Uterus (tissue), 4 donors: Measurements from ENCODE around the gene CD72. TPM values are rescaled to one million over a fixed set of nuclear protein-coding genes. Genes with fewer than 3 reads are reported as not detected.
"Not testable (repeated sequence)": the region's sequence is repeated elsewhere in the genome, so short reads cannot be mapped to it uniquely, and the experiment has no call there.

Source experiments
- DNase-seq, 2 donors: peaks; one replicate each; pipeline ENCODE4 v3.0.0-alpha.2; 2019 to 2020
- H3K27ac ChIP-seq, 2 donors: fragments of 200-600 bp; sonication (generic); 1 replicate in 1 of 2; 2 replicates in 1 of 2; pipeline ENCODE4 v1.5.1; 2016 to 2018
- H3K27me3 ChIP-seq, 2 donors: fragments of 200-600 bp; sonication (generic); one replicate each; pipeline ENCODE4 v1.5.1; 2018 to 2019; ENCODE audit warnings: control low read depth in 1 of 2
- H3K36me3 ChIP-seq, 2 donors: fragments of 200-600 bp; sonication (generic); one replicate each; pipeline ENCODE4 v1.5.1; 2019; ENCODE audit warnings: control low read depth in 1 of 2
- H3K4me1 ChIP-seq, 2 donors: fragments of 200-600 bp; sonication (generic); one replicate each; pipeline ENCODE4 v1.5.1; 2018 to 2019; ENCODE audit warnings: control low read depth in 1 of 2
- H3K4me3 ChIP-seq, 2 donors: fragments of 200-600 bp; sonication (generic); 1 replicate in 1 of 2; 2 replicates in 1 of 2; pipeline ENCODE4 v1.5.1; 2018 to 2019; ENCODE audit warnings: mild to moderate bottlenecking in 1 of 2
- H3K9me3 ChIP-seq, 2 donors: fragments of 200-600 bp; sonication (generic); one replicate each; pipeline ENCODE4 v1.5.1; 2019; ENCODE audit warnings: control low read depth in 1 of 2
- POLR2A ChIP-seq, 2 donors: fragments of 450-650 bp; IDR thresholded peaks; one replicate each; pipeline ENCODE4 v1.6.1; 2016; ENCODE audit warnings: antibody characterized with exemption in 2 of 2, mild to moderate bottlenecking in 1 of 2, moderate library complexity in 1 of 2
- intact Hi-C: fragments of 100-400 bp; cut with DNase I; formaldehyde crosslinking; loops from one replicate; pipeline ENCODE4 v1.15.1; 2023; ENCODE audit warnings: low total_unique reads
- total RNA-seq, 4 donors: library from RNA; depleted of rRNA in 3 of 4; stranded (reverse); fragments of >200 nt in 3 of 4; gene quantifications; one replicate each; pipeline versions ENCODE4 v1.1.0 to v1.2.4, GENCODE V29; 2014 to 2023
- TF ChIP-seq, protein P1 (sequence below), 4 experiments: fragments of 200-600 bp in 2 of 4; fragments of 450-650 bp in 2 of 4; sonication (generic) in 2 of 4; IDR thresholded peaks; one replicate each; pipeline ENCODE4 v1.5.1; 2016 to 2019; ENCODE audit warnings: antibody characterized with exemption in 4 of 4, mild to moderate bottlenecking in 2 of 4, moderate library complexity in 1 of 4
- donor health status: DM: yes; HTN: yes; CAD: no.

Gene CD72
- total RNA-seq, 4 donors from 2014 or later = 2.8 to 3.0 TPM; not detected in 2

DNA sequence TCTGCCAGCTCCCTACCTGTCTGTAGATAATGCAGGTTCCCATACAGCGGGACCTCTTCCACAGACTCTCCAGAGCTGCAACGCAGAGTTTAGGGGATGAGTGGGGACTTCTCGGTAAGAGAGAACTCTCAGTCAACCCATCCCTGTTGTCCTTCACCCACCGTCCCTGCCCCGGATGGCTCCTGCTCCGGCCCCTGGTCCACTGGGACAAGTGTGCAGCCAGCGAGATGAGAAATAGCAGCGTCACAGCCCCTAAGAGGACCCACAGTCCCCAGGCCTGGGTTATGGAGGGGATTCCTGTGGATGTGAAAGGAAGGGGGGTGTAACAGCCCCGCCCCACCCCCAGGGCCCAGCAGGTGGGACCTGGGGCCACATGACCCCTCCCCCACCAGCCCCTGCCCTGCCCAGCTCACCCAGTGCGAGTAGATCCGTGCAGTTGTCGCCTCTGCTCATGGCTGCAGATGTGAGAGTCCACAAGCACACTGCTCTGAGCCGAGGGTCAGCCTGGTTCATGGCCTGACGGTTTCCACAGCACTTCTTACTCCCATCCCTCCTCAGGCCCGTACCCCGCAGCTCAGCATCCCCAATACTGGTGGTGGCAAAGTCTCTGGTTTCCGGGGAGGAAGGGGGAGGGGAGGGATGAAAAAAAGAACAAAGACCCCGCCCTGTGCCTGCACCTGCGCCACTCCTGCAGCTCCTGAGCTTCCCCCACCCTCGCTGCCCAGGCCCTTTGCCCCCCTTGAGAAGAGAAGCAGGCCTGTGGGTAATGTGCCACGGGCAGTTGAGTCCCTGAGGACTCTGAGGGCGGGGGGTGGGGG, 32.3 kb upstream of the CD72 start, which contains the start of gene SIT1:
SIT1 (minus strand) TSS at position 591 of the 818 bp plus-strand sequence; CDS start at position 513, 78 bp downstream.
- intact Hi-C loops = no loop called here
- Histone ChIP-seq H3K4me3 (no peak within 1 kb of the TSS), H3K4me1 (no peaks in the 10 kb centered on the region), H3K36me3 (no peaks in the 10 kb centered on the region), H3K27me3 (no peaks in the 10 kb centered on the region), H3K27ac (no peak within 1 kb of the TSS), H3K9me3 (no peaks in the 10 kb centered on the region)
- DNase-seq = no peak
- no peak for TF ChIP-seq POLR2A (IDR thresholded peaks at IDR 0.05)

DNA sequence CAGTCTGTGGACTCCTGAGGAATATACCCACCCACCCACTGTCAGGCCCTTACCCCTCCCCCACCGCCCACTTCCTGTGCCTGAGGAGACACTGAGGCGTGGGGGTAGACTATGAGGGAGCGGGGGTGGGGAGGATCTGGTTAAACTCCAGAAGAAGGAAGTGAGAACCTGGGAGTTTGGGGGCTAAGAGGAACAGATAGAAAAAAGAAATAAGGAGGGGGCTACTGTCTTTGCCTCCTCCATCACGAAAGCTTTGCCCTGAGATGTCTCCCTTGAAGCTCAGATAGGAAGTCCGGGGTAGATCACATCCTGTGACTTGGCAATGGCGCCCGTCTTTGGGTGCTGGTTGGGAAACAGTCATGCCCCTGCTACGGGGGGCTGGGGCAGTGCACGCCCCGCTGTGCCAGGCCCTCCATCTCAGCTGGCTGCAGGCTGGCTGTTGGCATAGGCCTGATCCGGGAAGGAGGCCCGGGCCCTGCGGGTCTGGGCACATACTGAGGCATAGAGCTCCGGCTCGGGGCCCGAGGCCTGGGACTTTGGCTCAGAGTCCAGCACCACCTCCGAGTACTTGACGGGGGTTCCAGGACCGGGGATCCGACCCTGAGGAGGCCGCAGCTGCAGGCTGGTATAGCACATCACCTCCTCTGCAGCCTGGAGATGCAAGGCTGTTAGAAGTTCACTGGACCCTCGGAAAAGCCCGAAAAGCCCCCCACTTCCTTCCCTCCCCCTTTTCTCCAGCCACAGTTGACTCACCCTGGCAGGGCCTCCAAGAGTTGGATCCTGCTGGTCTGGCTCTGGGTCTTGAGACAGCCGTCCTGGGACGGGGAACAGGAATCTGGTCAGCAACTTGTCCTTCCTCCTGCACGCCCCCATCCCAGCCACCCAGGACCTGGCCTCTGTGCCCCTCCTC, 31.5 kb upstream of the CD72 start:
- H3K27ac ChIP-seq = no peak overlapping the region

DNA sequence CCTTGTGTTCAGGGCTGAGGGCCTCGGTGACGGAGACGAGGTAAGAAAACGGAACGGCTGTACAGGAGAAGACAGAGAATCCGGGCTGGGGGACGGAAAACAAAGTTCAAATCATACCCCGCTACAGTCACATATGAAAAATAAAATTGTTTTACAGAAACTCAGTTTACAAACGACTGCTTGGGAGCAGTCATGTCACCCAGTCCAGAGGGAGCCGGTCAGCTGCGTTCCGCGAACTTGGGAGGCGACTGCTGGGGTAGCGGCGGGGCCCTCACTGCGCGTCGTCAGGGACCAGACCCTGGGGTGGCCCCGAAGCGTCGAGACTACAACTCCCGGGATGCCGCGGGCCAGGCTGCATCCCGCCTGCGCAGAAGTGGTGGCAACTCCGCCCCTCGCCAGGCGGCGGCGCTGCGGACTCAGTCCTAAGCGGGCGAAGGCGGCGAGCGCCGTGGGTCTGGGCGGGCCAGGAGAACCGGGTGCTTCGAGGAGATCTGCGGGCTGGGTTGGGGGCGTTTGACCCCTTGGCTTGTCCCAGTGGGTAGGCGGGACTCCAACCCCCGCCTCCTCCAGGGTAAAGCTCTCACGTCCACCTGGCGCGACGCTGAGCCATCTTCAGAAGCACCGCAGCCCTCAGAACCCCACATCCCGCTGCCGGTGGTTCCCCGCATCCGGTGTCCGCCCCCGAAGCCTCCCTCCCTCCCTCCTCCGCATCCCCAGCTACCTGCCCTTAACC, 28.5 kb upstream of the CD72 start:
- H3K4me3 ChIP-seq = peak overlapping the region; percentile 40 to 55
- H3K27ac ChIP-seq = peak overlapping the region; percentile 85 to 86
- no peaks in the 10 kb centered on the region for H3K4me1 ChIP-seq
- H3K27me3 ChIP-seq = no peaks in the 10 kb centered on the region
- intact Hi-C loops = no loop called here
- H3K36me3 ChIP-seq = no peaks in the 10 kb centered on the region
- no peaks in the 10 kb centered on the region for H3K9me3 ChIP-seq
- TF ChIP-seq POLR2A (IDR thresholded peaks at IDR 0.05) = peak; percentile 90 to 95
- TF ChIP-seq, protein P1, sequence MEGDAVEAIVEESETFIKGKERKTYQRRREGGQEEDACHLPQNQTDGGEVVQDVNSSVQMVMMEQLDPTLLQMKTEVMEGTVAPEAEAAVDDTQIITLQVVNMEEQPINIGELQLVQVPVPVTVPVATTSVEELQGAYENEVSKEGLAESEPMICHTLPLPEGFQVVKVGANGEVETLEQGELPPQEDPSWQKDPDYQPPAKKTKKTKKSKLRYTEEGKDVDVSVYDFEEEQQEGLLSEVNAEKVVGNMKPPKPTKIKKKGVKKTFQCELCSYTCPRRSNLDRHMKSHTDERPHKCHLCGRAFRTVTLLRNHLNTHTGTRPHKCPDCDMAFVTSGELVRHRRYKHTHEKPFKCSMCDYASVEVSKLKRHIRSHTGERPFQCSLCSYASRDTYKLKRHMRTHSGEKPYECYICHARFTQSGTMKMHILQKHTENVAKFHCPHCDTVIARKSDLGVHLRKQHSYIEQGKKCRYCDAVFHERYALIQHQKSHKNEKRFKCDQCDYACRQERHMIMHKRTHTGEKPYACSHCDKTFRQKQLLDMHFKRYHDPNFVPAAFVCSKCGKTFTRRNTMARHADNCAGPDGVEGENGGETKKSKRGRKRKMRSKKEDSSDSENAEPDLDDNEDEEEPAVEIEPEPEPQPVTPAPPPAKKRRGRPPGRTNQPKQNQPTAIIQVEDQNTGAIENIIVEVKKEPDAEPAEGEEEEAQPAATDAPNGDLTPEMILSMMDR (IDR thresholded peaks at IDR 0.05) = peak; percentile 93 to 99 (median 98)
- DNase-seq = peak; percentile 93 to 96

More for the DNA sequence above, 31.5 kb upstream of the CD72 start:
- H3K4me1 ChIP-seq = no peaks in the 10 kb centered on the region
- no peaks in the 10 kb centered on the region for H3K27me3 ChIP-seq
- H3K36me3 ChIP-seq = no peaks in the 10 kb centered on the region
- H3K9me3 ChIP-seq = no peaks in the 10 kb centered on the region
- no peak for TF ChIP-seq POLR2A (IDR thresholded peaks at IDR 0.05)
- TF ChIP-seq, protein P1 (IDR thresholded peaks at IDR 0.05) = no peak
- DNase-seq = peak in 1 of 2 donors; percentile 28
- intact Hi-C loops = no loop called here
- H3K4me3 ChIP-seq = no peak overlapping the region

DNA sequence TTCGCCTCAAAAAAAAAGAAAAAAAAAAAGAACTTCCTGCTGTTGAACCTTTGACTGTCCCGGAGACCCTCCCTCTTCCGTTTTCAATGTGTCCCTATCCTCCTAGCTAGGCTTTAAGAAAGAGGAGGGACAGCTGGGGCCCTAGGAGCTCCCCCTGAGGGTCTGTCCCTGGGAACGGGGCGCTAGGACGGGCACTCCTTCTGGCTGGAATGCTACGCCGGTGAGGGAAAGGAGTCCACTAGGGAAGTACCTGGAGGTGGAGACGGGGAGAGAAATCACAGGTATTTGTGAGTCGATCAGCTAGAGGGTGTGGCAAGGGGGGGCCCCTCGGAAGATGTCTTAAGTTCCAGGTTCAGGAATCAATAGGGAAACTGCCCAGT, 27.9 kb upstream of the CD72 start:
- Histone ChIP-seq H3K4me3 (peak overlapping the region; percentile 40 to 55), H3K27ac (peak overlapping the region; percentile 85 to 86), H3K9me3 (no peaks in the 10 kb centered on the region), H3K36me3 (no peaks in the 10 kb centered on the region), H3K27me3 (no peaks in the 10 kb centered on the region), H3K4me1 (no peaks in the 10 kb centered on the region)
- intact Hi-C loops = no loop called here
- no peak for TF ChIP-seq POLR2A (IDR thresholded peaks at IDR 0.05)
- TF ChIP-seq, protein P1 (IDR thresholded peaks at IDR 0.05) = peak in 1 of 4 experiments; percentile 18
- peak; percentile 57 to 59 for DNase-seq

DNA sequence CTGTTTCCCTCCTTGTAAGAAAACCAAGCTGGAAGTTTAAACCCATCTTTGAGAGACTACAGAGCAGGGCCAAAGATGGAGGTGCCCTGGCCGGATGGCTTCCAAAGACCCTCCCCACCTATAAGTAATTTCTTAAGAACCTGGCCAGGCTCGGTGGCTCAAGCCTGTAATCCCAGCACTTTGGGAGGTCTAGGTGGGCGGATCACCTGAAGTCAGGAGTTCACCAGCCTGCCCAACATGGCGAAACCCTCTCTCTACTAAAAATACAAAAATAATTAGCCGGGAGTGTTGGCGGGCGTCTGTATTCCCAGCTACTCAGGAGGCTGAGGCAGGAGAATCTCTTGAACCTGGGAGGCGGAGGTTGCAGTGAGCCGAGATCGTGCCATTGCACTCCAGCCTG, 27.5 kb upstream of the CD72 start:
- DNase-seq, H3K4me1 ChIP-seq, H3K9me3 ChIP-seq, intact Hi-C loops, H3K36me3 ChIP-seq, H3K27me3 ChIP-seq: not testable (repeated sequence)
- Histone ChIP-seq H3K27ac (peak overlapping the region; percentile 85 to 86), H3K4me3 (peak overlapping the region; percentile 40 to 55)
